ENCODE data around the gene PLXNA4.

- TF ChIP-seq CTCF (IDR thresholded peaks at IDR 0.05; ENCODE audit: low read length) (no peak), EZH2 (IDR thresholded peaks at IDR 0.05; ENCODE audit: borderline replicate concordance, low read length) (no peak)
Observed at GRCh38 chr7:132564849-132565248, 11.4 kb downstream of the PLXNA4 start.
